Measurements from ENCODE around the gene STIM1.

DNA sequence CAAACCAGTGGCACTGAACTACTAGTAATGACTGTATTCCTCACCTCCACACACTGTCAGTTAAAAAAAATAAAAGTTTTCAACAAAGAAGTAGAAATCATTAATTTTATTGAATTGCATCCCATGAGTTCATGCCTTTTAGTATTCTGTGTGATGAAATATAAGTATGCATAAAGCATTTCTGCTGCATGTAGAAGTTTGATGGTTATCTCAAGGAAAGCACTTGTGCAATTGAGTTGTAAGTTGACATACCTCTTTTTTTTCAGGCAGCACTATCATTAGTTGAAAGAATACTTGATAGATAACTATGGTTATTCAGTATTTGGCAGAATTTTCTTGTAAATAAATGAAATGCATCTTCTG lies 104.4 kb downstream of the STIM1 start:
- TF ChIP-seq ELK1 (IDR thresholded peaks at IDR 0.05; ENCODE audit: low read depth, low read length) (no peak), POLR2A (IDR thresholded peaks at IDR 0.05; ENCODE audit: low read depth, low read length) (no peak), JUND (IDR thresholded peaks at IDR 0.05; ENCODE audit: low read depth, low read length) (no peak), MAX (IDR thresholded peaks at IDR 0.05; ENCODE audit: low read depth, low read length) (no peak), ASH2L (IDR thresholded peaks at IDR 0.05; ENCODE audit: borderline replicate concordance, low read depth) (no peak), CTCF (IDR thresholded peaks at IDR 0.05 in 2 of 3, conservative IDR thresholded peaks at IDR 0.05 in 1 of 3; ENCODE audit: control insufficient read depth in 2 of 3, extremely low read depth in 1 of 3, insufficient read depth in 1 of 3, low read depth in 3 of 3, low read length in 3 of 3) (no peak), JUNB (IDR thresholded peaks at IDR 0.05) (no peak), ZNF24 (IDR thresholded peaks at IDR 0.05) (no peak), MXI1 (IDR thresholded peaks at IDR 0.05; ENCODE audit: low read depth, low read length) (no peak), ZNF687 (IDR thresholded peaks at IDR 0.05) (no peak), CREM (IDR thresholded peaks at IDR 0.05; ENCODE audit: low read depth) (no peak), MEF2B (IDR thresholded peaks at IDR 0.05; ENCODE audit: partially characterized antibody, poor library complexity, severe bottlenecking) (no peak)

All from GM12878 (cell line).